HG02943 (cell line): Measurements from ENCODE around the gene APBB2.
"Not testable (repeated sequence)": the region's sequence is repeated elsewhere in the genome, so short reads cannot be mapped to it uniquely, and the experiment has no call there.

Experiments
- ATAC-seq: cut with Tn5 transposase; IDR thresholded peaks from one replicate; pipeline ENCODE4 v1.9.1; 2021; ENCODE audit warnings: mild to moderate bottlenecking, low read depth, moderate library complexity; ENCODE audit not compliant: unreplicated experiment

The APBB2 gene

DNA sequence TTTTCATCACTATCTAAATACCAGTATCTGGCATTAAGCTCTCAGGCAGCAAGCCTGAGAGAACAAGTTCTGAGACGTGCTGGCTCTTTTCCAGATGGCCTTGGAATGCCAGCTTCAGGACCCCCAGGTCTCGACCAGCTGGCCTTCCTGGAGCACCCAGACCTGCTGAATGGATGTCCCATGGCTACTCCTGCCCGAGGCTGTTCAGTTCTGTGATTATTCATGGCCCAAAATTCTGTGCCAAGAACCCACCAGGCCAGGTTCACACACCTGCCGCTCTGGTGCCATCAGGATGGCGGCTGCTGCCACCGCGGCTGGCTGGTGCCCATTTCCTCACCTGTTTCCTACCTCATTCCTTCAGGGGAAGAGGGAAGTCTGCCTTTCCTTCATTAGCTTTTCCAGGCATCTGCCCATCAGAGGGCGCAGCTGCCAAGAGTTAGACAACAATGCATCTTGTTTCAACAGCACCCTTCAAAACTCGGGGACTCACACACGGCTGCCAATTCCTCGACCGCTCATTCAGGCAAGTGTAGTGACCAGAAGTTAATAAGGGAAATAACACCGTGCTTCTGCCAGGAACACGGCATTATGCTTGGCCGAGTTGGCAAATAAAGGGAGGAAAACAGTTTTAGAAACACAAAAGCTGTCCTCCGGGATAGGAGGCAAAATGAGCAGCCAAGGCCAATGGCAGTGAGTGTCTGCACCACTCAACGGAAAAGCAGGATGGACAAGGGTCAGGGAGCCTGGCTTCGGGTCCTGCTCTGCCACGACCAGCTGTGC is 290.8 kb downstream of the APBB2 start:
- ATAC-seq: no peak

DNA sequence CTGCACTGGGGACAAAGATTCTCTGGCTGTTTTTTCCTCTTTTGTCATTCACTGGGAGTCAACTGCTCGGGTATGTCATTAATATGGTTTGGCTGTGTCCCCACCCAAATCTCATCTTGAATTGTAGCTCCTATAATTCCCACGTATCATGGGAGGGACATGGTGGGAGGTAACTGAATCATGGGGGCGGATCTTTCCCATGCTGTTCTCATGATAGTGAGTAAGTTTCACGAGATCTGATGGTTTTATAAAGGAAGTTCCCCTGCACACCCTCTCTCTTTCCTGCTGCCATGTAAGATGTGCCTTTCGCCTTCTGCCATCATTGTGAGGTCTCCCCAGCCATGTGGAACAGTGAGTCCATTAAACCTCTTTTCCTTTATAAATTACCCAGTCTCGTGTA is 294.4 kb downstream of the APBB2 start:
- not testable (repeated sequence) for ATAC-seq

DNA sequence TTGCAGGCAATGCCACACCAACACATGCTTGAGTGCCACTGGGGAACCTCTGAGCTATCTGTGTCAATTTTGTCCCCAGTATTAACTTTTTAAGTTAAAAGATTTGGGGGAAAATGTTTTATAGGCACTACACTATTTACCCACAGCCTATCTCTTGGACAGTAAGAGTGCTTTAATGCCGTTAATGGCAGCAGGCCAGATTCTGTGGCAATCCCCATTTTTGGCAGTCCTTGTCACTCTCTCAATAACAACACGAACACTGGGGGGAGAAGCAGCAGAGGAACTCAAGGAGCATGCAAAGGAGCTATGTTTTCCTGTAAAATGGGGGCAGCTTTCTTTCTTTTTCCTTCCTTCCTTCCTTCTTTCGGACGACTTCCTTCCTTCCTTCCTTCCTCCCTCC is 296.0 kb downstream of the APBB2 start:
- no peak for ATAC-seq

DNA sequence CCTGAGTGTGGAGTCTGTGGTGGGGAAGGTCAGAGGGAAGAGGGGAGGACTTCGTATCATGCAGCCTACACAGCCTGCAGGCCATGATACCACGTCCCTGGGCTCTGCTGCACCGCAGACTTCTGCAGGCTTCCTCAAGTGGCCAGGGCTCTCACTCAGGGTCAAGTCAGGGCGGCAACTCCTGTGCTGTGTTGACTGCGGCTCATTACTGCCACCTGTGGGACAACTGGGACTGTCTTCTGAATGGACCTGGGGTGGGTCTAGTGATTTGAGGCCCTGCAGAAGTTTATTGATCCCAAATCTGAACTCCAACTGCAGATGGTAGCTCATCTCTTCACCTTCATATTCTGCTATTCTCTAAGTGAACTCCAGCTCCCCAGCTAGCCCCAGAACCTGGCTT is 297.5 kb downstream of the APBB2 start:
- ATAC-seq: peak; percentile 73

DNA sequence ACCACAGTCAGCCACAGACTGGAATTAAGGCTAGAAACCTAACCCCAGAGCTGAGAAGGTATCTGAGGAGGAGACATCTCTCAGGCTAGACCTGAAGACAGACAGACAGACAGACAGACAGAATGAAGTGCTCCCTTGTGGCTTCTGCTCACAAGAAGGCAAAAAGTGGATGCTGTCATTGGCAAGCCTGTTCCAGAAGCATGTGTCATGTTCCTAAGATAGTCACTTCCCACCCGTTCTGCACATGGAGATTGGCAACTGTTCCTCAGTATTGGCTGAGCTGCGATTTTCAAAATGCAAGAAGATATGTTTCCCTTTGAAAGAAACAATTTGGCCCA is 298.2 kb downstream of the APBB2 start:
- ATAC-seq: no peak

DNA sequence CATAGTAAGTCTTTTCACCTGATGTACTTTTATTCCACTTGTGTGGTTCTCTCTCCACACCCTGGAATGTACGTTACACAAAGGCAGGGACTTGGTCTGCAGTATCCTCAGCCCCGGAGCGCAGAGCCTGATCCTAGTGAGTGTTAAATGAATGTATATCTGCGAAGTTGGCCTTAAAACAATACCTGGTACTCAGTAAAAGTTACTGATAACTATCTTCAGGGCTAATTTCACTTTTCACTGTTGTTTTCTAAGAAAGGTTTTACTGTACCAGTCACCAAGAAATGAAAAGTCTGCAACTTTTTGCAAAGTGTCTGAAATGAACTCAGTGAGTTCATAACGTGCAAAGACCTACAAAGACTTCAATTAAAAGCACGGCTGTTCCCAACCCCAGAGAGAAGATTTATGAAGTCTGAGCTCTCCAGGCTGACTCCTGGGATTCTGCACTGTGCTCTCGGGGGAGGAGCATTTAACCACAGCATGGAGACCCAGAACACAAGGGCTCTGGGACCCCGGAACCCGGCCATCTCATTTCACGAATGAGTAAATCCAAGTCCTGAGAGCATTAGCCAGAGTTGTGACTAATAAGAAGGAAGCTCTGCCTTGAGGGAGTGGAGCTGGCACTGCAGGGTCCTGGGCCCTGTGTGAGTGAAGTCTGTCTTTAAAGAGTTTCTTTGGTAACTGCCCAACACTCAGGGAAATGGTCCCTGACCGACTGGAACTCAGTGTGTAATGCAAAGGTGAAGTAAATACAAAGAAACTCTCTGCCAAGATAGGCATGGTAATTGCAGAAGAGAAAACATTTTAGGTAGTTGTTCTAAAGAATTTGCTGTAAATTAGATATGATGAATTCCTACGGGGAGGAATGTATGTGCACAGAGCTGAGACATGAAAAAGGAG is 298.8 kb downstream of the APBB2 start:
- ATAC-seq: no peak

DNA sequence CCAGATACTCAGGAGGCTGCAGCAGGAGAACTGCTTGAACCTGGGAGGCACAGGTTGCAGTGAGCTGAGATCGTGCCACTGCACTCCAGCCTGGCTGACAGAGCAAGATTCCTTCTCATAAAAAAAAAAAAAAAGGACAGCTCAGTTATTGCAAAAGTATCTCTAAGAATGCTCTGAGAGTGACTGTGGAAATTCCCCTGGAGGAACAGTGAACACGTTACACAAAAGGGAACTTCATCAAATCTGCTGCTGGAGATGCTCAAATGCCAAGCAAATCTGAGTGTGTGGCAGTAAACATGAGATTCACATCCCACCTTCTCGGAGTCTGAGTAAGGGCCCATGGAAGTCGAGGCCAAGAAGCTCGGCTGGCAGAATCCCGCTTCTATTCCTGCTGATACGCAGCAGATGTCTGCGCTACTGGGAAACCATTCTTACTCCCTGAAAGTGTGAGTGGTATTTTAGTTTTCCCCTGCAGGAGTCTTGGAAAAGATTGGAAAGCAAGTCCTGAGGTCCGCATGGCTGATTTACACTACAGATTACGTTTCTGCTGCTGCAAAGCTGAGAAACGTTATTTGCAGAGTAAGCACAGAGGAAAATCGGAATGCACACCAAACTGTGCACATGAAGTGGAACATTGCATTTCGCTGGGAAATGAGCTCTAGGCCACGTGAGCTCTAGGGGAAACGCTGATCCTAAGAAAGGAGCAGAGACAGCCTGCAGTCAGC is 301.7 kb downstream of the APBB2 start:
- no peak for ATAC-seq

DNA sequence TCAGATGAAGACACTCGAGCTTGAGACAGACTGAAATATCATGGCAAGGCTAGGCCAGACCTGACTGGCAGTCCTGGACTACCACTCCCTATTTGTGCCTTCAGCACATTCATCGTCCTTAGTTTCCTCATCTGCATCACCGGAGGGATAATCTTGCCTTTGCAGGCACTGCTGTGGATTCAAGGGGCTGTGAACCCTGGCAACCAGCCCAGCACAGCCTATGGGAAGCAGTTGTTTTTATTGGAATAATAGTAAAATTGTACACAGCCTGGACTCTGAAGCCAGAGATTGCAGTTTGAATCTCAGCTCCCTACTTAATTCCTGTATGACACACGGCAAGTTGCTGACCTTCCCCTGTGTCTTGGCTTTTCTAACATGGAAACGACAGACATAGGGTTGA is 303.6 kb downstream of the APBB2 start:
- ATAC-seq: no peak

DNA sequence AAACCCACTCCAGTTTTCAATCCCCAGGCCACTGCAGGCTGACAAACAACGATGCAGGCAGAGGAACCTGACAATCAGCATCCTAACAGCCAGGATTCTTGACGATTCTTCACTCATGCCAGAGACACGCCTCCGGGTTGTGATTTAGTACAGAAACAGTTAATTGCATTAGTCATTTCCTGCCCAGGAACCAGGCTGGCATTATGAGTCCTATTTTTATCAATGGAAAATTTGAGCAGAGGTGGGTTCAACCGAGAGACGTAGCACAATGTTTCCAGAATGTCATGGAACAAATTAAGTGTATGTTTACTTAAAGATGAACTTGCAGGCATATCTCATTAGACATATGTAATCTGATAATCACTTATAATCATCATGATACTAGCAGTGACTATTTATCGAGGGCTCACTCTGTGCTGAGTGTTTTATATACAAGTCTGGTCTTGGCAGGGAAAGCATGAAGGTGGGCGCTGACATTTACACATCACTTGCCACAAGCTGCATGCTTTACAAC is 304.9 kb downstream of the APBB2 start:
- ATAC-seq: no peak

DNA sequence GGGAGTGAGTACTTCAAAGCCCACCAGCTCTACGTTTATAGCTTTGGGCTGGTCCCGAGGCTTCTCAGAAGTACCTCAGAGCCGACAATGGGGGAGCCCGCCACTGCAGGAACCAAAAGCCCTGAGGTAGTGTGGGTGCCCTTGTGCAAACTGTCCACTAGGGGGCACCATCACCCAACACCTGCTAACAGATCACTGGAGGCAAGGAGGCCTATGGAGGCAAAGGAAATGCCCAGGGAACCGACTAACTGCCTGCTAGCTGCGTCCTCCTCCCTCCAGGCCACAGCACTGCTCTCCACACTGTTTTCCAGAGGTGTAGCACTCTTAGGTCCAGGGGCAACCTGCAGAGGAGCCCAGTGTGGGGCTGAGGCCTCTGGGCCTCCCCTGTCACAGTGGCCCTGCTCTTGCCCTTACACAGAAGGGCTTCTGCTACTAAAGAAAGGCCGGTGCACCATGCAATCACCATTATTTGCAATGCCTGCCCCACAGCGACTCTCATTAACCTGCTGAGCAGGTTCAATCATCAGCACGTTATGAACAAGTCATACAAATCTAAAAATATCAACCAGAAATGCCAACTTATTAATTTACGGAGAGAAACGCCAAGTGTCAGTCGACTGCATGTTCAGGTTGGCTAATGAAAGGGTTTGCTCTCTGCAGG is 305.5 kb downstream of the APBB2 start:
- peak; percentile 95 for ATAC-seq

DNA sequence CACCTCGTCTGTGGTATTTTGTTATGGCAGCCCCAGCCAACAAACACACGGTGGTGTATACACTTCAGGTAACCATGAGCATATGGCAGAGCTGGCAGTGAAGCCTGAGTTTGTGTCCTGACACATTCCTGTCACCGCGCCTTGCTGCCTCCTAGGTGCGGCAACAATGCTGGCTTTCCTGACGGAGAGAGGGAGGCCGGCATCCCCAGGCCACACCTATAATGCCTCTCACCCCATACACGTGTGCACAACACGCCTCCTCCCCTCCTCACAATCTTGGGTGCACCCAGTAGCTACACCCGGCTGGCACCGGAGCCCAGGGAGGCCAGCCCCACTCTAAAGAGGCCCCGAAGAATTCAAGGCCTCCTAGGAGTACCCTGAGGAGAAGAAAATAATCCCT is 306.0 kb downstream of the APBB2 start:
- peak; percentile 22 for ATAC-seq

DNA sequence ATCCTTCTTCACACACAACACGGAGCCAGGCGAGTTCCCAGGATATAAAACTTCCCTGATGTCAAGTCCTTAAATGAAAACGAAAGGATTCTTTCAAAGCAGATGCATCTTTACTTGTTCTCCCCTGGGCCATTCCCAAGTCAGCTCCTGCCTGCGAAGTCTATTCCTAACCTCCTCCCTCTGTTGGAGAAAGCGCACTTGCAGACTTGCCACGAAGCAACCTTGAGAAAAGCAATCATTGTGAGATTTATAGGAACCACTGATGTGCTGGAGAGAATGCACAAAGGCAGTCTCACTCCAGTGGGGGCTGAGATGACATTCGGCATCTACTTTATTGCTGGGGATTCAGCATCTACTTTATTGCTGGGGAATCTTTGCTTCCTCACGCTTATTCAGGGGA is 308.9 kb downstream of the APBB2 start:
- no peak for ATAC-seq

DNA sequence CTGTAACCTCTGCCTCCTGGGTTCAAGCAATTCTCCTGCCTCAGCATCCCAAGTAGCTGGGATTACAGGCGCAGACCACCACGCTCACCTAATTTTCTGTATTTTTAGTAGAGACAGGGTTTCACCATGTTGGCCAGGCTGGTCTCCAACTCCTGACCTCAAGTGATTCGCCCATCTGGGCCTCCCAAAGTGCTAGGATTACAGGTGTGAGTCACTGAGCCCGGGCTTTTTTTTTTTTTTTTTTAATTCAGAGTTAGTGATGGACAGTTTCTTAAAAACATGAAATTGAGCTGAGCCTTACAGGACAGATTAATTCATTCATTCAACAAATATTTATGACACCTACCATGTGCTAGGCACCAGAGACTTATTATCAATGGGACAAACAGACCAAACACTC is 313.8 kb downstream of the APBB2 start:
- ATAC-seq: not testable (repeated sequence)

DNA sequence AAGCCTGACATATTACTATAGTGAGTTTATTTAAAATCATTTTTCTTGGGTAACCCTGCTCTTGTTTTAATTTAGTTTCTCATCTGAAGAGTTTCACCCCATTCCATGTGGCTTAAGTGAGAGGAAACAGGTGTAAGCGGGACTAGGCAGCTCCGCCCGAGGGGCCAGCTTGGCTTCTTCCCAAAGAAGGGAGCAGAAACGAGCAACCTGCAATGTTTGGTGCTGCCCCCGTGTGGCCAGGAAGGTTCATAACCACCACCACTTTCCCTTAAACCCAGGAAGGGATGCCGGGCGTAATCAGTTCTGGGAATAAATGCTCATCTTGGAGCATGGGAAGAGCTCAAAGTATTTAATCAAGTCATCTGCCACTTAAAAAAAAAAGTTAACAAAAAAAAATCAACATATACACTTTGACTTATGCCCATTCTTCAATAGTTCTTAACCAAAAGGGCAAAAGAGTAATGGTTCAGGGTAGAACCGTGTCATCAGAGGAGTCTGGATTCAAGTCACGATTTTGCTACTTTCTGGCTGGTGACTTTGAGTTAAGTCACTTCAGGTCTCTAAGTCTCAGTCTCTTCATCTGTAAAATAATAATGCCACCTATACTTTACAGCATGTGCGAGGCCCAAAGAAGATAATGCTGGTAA is 316.7 kb downstream of the APBB2 start:
- no peak for ATAC-seq

DNA sequence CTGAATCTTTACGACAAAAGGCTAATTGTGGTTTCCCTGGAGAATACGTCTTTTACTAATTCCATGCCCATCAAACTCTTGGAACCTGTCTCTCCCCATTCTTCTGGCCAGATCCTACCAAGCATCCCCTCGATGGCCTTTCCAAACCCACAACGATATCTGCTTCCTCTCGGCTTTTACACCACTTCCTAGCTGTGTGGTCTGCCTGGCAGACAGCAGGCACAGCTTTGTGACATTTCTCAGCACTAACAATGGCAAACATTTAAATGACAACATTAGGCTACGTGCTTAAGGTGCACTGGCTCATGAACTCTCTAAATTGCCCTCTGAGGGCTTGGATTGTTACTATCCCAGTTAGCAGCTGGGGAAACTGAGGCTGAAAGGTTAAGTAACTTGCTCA is 323.6 kb downstream of the APBB2 start:
- ATAC-seq: no peak

DNA sequence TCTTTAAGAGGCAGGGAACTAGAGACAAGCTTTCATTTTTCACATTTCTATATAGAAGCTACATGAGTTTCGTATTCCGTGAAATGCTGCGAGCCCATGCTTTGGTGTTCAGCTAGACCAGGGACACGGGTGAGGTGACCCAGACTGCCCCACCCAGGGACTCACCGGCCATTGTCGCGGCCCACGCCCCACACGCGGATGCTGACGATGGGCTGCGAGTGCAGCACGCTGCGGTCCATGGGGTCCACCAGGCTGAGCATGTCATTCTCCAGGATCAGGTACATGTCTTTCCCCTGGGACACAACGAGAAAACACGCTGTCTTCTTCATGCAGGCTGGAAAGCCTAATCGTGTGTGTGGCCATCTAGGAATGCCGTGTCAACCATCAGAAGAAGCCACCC is 324.1 kb downstream of the APBB2 start:
- ATAC-seq: no peak

DNA sequence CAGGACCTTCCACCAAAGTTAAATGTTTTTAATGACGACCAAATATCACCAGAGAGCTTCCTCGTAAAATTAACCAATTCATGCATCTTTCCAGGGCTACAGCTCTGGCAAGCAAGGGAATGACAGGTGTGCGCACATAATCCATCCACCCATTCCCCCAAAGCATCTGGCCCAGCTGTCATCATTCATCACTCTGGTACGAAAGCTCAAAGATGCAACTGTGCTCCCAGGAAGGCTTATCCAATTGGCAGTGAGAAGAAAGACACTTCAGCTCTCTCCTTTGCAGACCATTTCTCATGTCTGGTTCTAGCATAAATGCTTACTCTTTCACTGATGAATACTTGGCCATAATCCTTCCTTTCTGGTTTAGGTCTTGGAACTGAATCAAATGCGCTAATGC is 325.4 kb downstream of the APBB2 start:
- ATAC-seq: no peak

DNA sequence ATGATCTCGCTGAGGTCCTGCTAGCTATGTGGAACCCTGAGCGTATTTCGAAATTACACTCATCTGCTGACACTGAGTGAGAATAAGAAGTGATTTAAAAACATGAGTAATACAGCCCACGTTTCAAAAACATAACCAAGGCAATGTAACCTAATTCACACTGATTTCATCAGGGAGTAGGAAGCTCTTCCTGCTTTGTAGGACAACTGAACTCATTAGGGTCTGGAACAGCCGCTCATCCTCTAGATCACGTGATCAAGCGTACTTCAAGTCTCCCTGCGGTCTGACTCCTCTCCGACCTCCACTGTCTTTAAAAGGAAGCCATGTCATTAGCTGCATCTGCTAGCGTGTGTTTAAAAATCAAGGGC is 326.6 kb downstream of the APBB2 start:
- no peak for ATAC-seq

DNA sequence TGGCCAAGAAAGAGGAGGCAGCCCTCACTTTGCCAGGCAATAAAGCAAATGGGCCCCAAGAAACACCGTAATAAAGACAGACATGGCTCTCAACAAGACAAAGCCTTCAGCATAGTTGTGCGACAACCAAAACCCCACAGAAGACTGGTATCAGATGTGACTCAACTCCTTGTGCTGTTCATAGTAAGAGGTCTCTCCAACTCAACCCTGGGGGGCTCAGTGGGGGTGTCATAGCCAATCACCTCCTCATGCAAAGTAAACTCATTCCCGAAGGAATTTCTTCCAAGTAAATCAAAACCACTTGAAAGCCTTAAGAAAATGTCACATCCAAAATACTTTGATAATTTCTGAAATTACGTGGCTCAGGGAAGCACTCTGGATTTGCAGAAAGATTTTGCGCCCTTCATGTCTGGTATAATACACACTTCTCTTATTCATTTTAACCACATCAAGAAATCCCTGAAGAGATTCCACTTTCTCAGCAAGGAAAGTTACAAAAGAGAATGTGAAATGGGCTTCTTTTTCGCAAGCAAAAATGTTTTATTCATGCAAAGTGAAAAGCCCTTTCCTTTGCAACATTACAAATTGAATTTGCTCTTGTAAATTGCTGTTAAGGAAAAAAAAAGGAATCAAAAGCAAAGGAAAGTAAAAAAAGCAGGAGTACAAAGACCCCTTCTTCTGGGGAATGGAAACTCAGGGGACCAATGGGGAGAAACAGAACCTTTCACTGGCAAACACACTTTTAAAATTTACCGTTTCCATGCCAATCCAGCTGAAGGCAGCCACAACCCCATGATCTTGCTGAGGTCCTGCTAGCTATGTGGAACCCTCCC is 327.2 kb downstream of the APBB2 start:
- no peak for ATAC-seq
